Measurements from ENCODE around the gene LPCAT1. TPM values are rescaled to one million over a fixed set of nuclear protein-coding genes. Genes with fewer than 3 reads are reported as not detected.

Gene LPCAT1
- total RNA-seq, 2 experiments from 2014 or later, result 60.8 to 68.3 TPM

DNA sequence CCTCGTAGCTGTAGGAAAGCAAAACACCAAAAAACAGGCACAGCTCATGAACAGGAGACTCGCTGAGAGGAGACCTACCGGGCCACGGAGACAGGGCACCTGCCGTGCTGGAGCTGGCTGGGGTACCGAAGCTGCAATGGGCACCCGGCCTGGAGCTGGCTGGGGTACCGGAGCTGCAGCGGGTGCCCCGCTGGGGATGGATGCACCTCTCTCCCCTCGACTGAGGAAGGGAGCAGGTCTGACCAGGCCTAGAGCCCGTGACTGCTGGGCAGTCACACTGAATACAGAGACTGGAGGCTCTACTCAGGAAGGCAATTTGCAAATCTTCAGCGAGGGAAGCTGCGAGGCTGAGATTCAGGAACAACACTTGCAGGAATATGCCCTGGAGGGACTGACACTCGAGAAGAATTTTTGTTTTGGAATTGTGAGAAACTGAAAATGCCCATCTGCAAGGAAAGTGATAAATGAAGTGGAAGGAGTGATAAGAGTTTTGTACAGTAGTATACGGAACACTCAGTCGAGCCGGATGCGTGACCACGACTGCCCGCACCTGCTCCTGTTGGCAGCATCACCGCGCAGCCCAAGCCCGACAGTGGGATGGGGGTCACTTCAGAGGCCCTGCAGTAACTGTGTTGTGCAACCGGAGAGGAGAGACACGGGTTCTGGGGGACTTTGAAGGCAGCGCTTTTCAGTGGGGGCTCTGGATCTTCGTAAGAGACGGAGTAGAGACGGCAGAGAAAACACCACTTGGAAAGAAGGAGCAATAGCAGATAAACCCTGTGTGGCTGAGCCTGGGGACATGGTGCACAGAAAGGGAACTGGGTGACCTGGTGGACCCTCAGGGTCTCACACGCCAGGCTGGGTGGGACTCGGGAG, 27.9 kb upstream of the LPCAT1 start:
- H3K4me1 Mint-ChIP-seq (ENCODE audit: low read depth), result no peaks in the 10 kb centered on the region
- H3K9me3 Mint-ChIP-seq (ENCODE audit: insufficient read depth), result no peaks in the 10 kb centered on the region
- peaks cover 2% of the 10 kb centered on the region for H3K27me3 Mint-ChIP-seq (ENCODE audit: low read depth)
- ATAC-seq, result no peak
- no peak overlapping the region for H3K4me3 Mint-ChIP-seq
- POLR2A ChIA-PET, result no interaction called here
- no peak overlapping the region for H3K27ac Mint-ChIP-seq
- DNase-seq, result no peak
- H3K36me3 Mint-ChIP-seq (ENCODE audit: low read depth), result no peaks in the 10 kb centered on the region
- CTCF ChIA-PET, result no interaction called here

GRCh38 chr5:1550287-1551076, 26.7 kb upstream of the LPCAT1 start:
- no peaks in the 10 kb centered on the region for H3K4me1 Mint-ChIP-seq (ENCODE audit: low read depth)
- ChIA-PET CTCF (interaction anchor here (0.6 kb wide), 1 partner anchor 18 kb away, joined by 3 read pairs; no protein-coding TSS in a partner anchor), POLR2A (no interaction called here)
- H3K4me3 Mint-ChIP-seq, result no peak overlapping the region
- peaks cover 2% of the 10 kb centered on the region for H3K27me3 Mint-ChIP-seq (ENCODE audit: low read depth)
- no peak for DNase-seq
- no peak for ATAC-seq
- no peaks in the 10 kb centered on the region for H3K9me3 Mint-ChIP-seq (ENCODE audit: insufficient read depth)
- H3K27ac Mint-ChIP-seq, result no peak overlapping the region
- no peaks in the 10 kb centered on the region for H3K36me3 Mint-ChIP-seq (ENCODE audit: low read depth)

DNA sequence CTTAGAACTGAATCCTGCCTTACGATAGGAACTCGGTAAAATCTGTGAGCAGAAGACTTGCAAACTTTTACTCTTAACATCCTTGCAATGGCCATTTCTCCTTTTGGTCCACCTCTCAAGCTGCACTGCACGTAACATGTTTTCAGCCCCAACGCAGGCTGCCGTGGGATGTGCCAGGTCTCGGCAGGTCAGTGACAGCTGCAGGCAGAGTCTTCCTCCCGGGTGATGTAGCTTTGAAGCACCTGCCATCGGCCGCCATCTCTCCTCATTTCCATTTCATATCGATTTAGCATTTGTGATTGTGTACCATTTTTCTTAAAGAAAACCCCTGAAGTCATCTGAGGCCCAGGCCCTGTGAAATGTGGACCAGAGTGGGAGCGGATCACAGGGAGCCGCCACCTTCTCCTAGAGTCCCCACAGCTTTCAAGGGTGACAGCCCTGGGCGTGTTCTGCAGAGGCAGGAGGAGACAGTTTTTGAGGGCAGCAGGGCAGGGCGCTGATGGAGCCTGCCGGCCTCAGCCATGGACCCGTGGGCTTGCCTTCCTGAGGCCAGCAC, 25.8 kb upstream of the LPCAT1 start:
- H3K4me3 Mint-ChIP-seq, result no peak overlapping the region
- no peak for ATAC-seq
- H3K27me3 Mint-ChIP-seq (ENCODE audit: low read depth), result peaks cover 2% of the 10 kb centered on the region
- no peaks in the 10 kb centered on the region for H3K9me3 Mint-ChIP-seq (ENCODE audit: insufficient read depth)
- no peak for DNase-seq
- POLR2A ChIA-PET, result no interaction called here
- no peak overlapping the region for H3K27ac Mint-ChIP-seq
- H3K4me1 Mint-ChIP-seq (ENCODE audit: low read depth), result no peaks in the 10 kb centered on the region
- no peaks in the 10 kb centered on the region for H3K36me3 Mint-ChIP-seq (ENCODE audit: low read depth)
- CTCF ChIA-PET, result interaction anchor here (0.6 kb wide), 1 partner anchor 17 kb away, joined by 3 read pairs; no protein-coding TSS in a partner anchor

DNA sequence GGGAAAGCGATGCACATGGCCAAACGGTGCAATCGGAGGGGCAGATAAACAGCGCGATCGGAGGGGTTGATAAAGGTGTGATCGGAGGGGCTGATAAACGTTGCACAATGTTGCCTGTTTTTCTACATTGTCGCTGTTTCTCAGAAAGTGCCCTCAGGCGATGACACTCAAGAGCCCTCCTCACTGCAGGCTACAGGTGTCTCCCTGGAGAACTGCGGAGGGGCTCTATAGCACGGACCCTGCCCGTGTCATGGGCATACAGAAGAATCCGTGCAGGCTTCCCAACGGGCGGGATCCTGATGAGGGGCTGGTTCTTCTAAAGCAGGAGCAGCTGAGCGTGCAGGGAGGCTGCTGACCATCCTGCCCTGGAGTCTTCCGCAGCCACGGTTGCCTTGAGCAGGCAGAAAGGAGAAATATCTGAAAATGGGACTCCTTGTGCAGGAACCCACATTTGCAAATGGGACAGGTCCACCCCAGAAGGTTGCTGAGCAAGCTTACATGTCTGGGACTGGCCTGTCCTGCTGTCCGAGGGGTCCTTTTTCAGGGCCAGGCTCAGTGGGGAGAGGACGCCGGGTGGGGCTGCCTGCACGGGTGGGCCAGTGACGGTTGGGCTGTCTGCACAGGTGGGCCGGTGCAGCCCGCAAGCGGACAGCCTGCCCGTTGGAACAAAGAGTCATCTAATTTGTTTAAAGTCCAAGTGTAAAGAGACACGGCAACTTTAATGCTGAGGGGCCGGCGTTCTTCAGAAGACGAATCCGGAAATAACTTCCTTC, 25.1 kb upstream of the LPCAT1 start:
- Mint-ChIP-seq H3K4me3 (no peak overlapping the region), H3K27ac (no peak overlapping the region), H3K4me1 (ENCODE audit: low read depth) (no peaks in the 10 kb centered on the region), H3K36me3 (ENCODE audit: low read depth) (no peaks in the 10 kb centered on the region), H3K27me3 (ENCODE audit: low read depth) (peaks cover 2% of the 10 kb centered on the region), H3K9me3 (ENCODE audit: insufficient read depth) (no peaks in the 10 kb centered on the region)
- no peak for ATAC-seq
- DNase-seq, result no peak
- ChIA-PET POLR2A (no interaction called here), CTCF (no interaction called here)

GRCh38 chr5:1547655-1548054, 23.9 kb upstream of the LPCAT1 start:
- ChIA-PET POLR2A (no interaction called here), CTCF (no interaction called here)
- DNase-seq (no peak), ATAC-seq (no peak)
- Mint-ChIP-seq H3K4me1 (ENCODE audit: low read depth) (no peaks in the 10 kb centered on the region), H3K27me3 (ENCODE audit: low read depth) (peaks cover 2% of the 10 kb centered on the region), H3K36me3 (ENCODE audit: low read depth) (no peaks in the 10 kb centered on the region), H3K4me3 (no peak overlapping the region), H3K27ac (no peak overlapping the region), H3K9me3 (ENCODE audit: insufficient read depth) (no peaks in the 10 kb centered on the region)

- Mint-ChIP-seq H3K9me3 (ENCODE audit: insufficient read depth) (no peaks in the 10 kb centered on the region), H3K27ac (no peak overlapping the region), H3K4me1 (ENCODE audit: low read depth) (no peaks in the 10 kb centered on the region), H3K27me3 (ENCODE audit: low read depth) (peaks cover 2% of the 10 kb centered on the region), H3K36me3 (ENCODE audit: low read depth) (no peaks in the 10 kb centered on the region), H3K4me3 (no peak overlapping the region)
- POLR2A ChIA-PET, result no interaction called here
- no peak for ATAC-seq
- CTCF ChIA-PET, result no interaction called here
- no peak for DNase-seq
These were observed 23.5 kb upstream of the LPCAT1 start for GRCh38 chr5:1547236-1547635.

DNA sequence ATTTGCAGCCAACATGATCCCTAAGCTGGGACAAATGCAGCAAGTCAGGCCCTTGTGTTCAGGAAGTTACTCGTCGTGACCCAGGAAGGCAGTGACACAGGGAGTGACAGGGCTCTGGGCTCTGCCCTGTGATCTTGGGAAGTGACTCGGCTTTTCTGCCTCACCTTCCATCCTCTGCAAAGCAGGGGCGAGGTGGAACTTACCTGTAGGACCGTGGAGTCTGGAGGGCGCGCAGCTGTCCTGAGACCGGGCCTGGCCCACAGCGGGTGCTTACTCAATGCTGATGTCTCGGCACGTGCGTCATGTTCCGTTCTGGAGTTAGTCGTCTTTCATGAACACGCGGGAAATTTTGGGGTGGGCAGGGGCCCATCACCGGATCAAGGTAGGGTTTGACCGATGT, 22.8 kb upstream of the LPCAT1 start:
- H3K27ac Mint-ChIP-seq, result no peak overlapping the region
- CTCF ChIA-PET, result no interaction called here
- POLR2A ChIA-PET, result no interaction called here
- no peaks in the 10 kb centered on the region for H3K4me1 Mint-ChIP-seq (ENCODE audit: low read depth)
- peaks cover 2% of the 10 kb centered on the region for H3K27me3 Mint-ChIP-seq (ENCODE audit: low read depth)
- H3K9me3 Mint-ChIP-seq (ENCODE audit: insufficient read depth), result no peaks in the 10 kb centered on the region
- ATAC-seq (no peak), DNase-seq (no peak)
- no peaks in the 10 kb centered on the region for H3K36me3 Mint-ChIP-seq (ENCODE audit: low read depth)
- H3K4me3 Mint-ChIP-seq, result no peak overlapping the region

DNA sequence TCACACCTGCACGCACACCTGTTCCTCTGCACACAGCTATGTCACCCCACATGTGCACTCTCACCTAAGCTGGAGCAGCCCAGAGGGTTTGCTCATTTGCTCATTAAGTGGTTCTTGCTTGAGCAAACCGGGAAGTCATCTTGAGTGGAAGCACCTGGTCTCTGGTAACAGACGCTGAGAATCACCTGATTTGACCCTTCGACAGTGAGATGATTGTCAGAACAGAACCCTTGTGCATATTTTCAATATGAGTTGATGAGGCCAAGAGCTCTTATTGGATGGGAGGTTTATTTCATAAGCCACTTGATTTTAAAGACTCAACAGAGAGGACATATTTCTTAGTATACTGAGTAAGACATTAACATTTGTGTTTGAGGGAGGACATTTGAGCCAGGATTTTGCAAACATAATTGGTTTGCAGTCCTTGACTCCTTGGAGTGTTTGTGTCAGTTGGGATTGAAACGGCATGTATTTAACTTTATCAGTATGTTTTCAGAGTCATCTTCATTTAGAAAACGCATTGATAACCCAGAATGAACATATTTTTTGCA, 22.1 kb upstream of the LPCAT1 start:
- no peaks in the 10 kb centered on the region for H3K9me3 Mint-ChIP-seq (ENCODE audit: insufficient read depth)
- H3K4me3 Mint-ChIP-seq, result no peak overlapping the region
- no peaks in the 10 kb centered on the region for H3K36me3 Mint-ChIP-seq (ENCODE audit: low read depth)
- CTCF ChIA-PET, result interaction anchor here (0.6 kb wide), 1 partner anchor 109 kb away, joined by 3 read pairs; no protein-coding TSS in a partner anchor
- no peaks in the 10 kb centered on the region for H3K4me1 Mint-ChIP-seq (ENCODE audit: low read depth)
- DNase-seq, result no peak
- peaks cover 2% of the 10 kb centered on the region for H3K27me3 Mint-ChIP-seq (ENCODE audit: low read depth)
- POLR2A ChIA-PET, result no interaction called here
- no peak overlapping the region for H3K27ac Mint-ChIP-seq
- ATAC-seq, result no peak

DNA sequence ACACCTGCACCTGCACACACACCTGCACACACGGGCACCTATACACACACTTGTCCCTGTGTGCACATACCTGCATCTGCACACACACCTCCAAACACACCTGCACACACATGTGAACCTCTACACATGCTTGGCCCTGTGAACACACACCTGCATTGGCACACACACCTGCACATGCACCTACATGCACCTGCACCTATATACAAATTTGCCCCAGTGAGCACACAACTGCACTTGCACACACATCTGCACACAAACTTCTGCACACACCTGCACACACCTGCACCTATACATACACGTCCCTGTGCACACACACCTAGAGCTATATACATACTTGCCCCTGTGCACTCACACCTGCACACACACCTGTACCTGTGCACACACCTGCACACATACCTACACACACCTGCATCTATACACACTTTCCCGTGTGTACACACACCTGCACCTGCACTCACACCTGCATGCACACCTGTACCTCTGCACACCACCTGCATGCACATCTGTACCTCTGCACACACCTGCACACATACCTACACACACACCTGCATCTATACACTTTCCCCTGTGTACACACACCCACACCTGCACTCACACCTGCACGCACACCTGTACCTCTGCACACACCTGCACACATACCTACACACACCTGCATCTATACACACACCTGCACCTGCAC, 21.5 kb upstream of the LPCAT1 start:
- ATAC-seq, result no peak
- Mint-ChIP-seq H3K36me3 (ENCODE audit: low read depth) (no peaks in the 10 kb centered on the region), H3K9me3 (ENCODE audit: insufficient read depth) (no peaks in the 10 kb centered on the region), H3K4me1 (ENCODE audit: low read depth) (no peaks in the 10 kb centered on the region), H3K27me3 (ENCODE audit: low read depth) (peaks cover 2% of the 10 kb centered on the region), H3K27ac (no peak overlapping the region), H3K4me3 (no peak overlapping the region)
- ChIA-PET POLR2A (no interaction called here), CTCF (interaction anchor here (0.6 kb wide), 1 partner anchor 109 kb away, joined by 3 read pairs; no protein-coding TSS in a partner anchor)
- no peak for DNase-seq

- ChIA-PET CTCF (no interaction called here), POLR2A (no interaction called here)
- Mint-ChIP-seq H3K36me3 (ENCODE audit: low read depth) (no peaks in the 10 kb centered on the region), H3K9me3 (ENCODE audit: insufficient read depth) (no peaks in the 10 kb centered on the region), H3K4me1 (ENCODE audit: low read depth) (no peaks in the 10 kb centered on the region), H3K27ac (no peak overlapping the region), H3K4me3 (no peak overlapping the region), H3K27me3 (ENCODE audit: low read depth) (peaks cover 2% of the 10 kb centered on the region)
- no peak for ATAC-seq
- no peak for DNase-seq
These were observed 20.7 kb upstream of the LPCAT1 start for GRCh38 chr5:1544294-1544961.
